Naive thymus-derived CD4-positive, alpha-beta T cell (primary cell): ENCODE data around the gene TAOK1. TPM values are rescaled to one million over a fixed set of nuclear protein-coding genes. Genes with fewer than 3 reads are reported as not detected.

Experiments used
- ATAC-seq: fragments of 150-1000 bp; cut with Tn5 transposase; 2 replicates; pipeline ENCODE4 v1.10.0; 2021; ENCODE audit warnings: mild to moderate bottlenecking, moderate library complexity
- CTCF ChIA-PET: fragments of 350-600 bp; sonication (Branson Sonifier 250); formaldehyde crosslinking; loops from one replicate; lab custom pipeline; 2021; ENCODE audit warnings: antibody characterized with exemption; lab: Charles Lee
- POLR2A ChIA-PET: fragments of 350-600 bp; sonication (Branson Sonifier 250); formaldehyde crosslinking; loops from one replicate; lab custom pipeline; 2021; ENCODE audit warnings: antibody characterized with exemption, inconsistent platforms; lab: Charles Lee
- DNase-seq, 9 donors: peaks; one replicate each; pipeline versions ENCODE4 v3.0.0 to v3.0.0-alpha.2; 2020 to 2022; ENCODE audit warnings: mixed read lengths in 1 of 9
- H3K27ac ChIP-seq: one replicate; pipeline ENCODE4 v1.7.0; 2013; ENCODE audit warnings: mild to moderate bottlenecking, low read depth, low read length, moderate library complexity
- H3K27me3 ChIP-seq, 2 donors: one replicate each; pipeline ENCODE4 v1.7.0; 2013; ENCODE audit warnings: low read length in 2 of 2, mild to moderate bottlenecking in 2 of 2, moderate library complexity in 2 of 2; ENCODE audit not compliant: control insufficient read depth in 2 of 2, insufficient read depth in 2 of 2
- H3K36me3 ChIP-seq, 3 experiments: 1 replicate in 2 of 3; 2 replicates in 1 of 3; pipeline ENCODE4 v1.7.0; 2013; ENCODE audit warnings: low read length in 3 of 3, mild to moderate bottlenecking in 3 of 3, moderate library complexity in 1 of 3; ENCODE audit not compliant: insufficient read depth in 3 of 3, control insufficient read depth in 2 of 3
- H3K4me1 ChIP-seq, 2 donors: one replicate each; pipeline ENCODE4 v1.7.0; 2013; ENCODE audit warnings: low read length in 2 of 2, mild to moderate bottlenecking in 2 of 2, moderate library complexity in 1 of 2; ENCODE audit not compliant: control insufficient read depth in 2 of 2, insufficient read depth in 2 of 2
- H3K4me3 ChIP-seq: 2 replicates; pipeline ENCODE4 v1.7.0; 2013; ENCODE audit warnings: mild to moderate bottlenecking, low read length
- H3K9me3 ChIP-seq, 3 experiments: 1 replicate in 2 of 3; 2 replicates in 1 of 3; pipeline ENCODE4 v1.7.0; 2013; ENCODE audit warnings: low read length in 3 of 3; ENCODE audit not compliant: control insufficient read depth in 2 of 3
- H3K27ac Mint-ChIP-seq, 9 donors: one replicate each; pipeline ENCODE4 v1.8.0; 2020 to 2022; ENCODE audit warnings: mixed read lengths in 9 of 9, mild to moderate bottlenecking in 8 of 9, moderate library complexity in 5 of 9, inconsistent platforms in 2 of 9
- H3K27me3 Mint-ChIP-seq, 5 donors: one replicate each; pipeline ENCODE4 v1.8.0; 2021 to 2022; ENCODE audit warnings: mixed read lengths in 5 of 5, mild to moderate bottlenecking in 1 of 5
- H3K36me3 Mint-ChIP-seq, 5 donors: one replicate each; pipeline ENCODE4 v1.8.0; 2020 to 2022; ENCODE audit warnings: mixed read lengths in 5 of 5, mild to moderate bottlenecking in 3 of 5, inconsistent platforms in 1 of 5
- H3K4me1 Mint-ChIP-seq, 7 donors: one replicate each; pipeline ENCODE4 v1.8.0; 2020 to 2022; ENCODE audit warnings: mixed read lengths in 7 of 7, mild to moderate bottlenecking in 3 of 7, inconsistent platforms in 1 of 7
- H3K4me3 Mint-ChIP-seq, 10 donors: one replicate each; pipeline ENCODE4 v1.8.0; 2020 to 2022; ENCODE audit warnings: mild to moderate bottlenecking in 10 of 10, mixed read lengths in 10 of 10, moderate library complexity in 6 of 10, inconsistent platforms in 2 of 10
- H3K9me3 Mint-ChIP-seq, 11 donors: one replicate each; pipeline ENCODE4 v1.8.0; 2020 to 2022; ENCODE audit warnings: mixed read lengths in 11 of 11, mild to moderate bottlenecking in 4 of 11, inconsistent platforms in 1 of 11, moderate library complexity in 1 of 11
- intact Hi-C, 2 donors: fragments of 100-400 bp; cut with micrococcal nuclease; formaldehyde crosslinking; loops; one replicate each; pipeline ENCODE4 v1.15.1; 2023
- polyA plus RNA-seq, 2 donors: library from polyadenylated mRNA; unstranded; fragments of 300-500 nt; fragmentation: Illumina TruSeq; gene quantifications; one replicate each; pipeline ENCODE4 v1.2.3, GENCODE V29; 2021
- total RNA-seq, 6 experiments: library from RNA in 5 of 6; stranded (reverse) in 5 of 6; gene quantifications; 1 replicate in 5 of 6; 2 replicates in 1 of 6; pipeline ENCODE4 v1.2.3 and lab custom pipeline; 2021 to 2026

TAOK1 gene
- total and polyA plus RNA-seq, 7 experiments from 2014 or later = 2.2 to 70.1 (median 63.9) TPM

DNA sequence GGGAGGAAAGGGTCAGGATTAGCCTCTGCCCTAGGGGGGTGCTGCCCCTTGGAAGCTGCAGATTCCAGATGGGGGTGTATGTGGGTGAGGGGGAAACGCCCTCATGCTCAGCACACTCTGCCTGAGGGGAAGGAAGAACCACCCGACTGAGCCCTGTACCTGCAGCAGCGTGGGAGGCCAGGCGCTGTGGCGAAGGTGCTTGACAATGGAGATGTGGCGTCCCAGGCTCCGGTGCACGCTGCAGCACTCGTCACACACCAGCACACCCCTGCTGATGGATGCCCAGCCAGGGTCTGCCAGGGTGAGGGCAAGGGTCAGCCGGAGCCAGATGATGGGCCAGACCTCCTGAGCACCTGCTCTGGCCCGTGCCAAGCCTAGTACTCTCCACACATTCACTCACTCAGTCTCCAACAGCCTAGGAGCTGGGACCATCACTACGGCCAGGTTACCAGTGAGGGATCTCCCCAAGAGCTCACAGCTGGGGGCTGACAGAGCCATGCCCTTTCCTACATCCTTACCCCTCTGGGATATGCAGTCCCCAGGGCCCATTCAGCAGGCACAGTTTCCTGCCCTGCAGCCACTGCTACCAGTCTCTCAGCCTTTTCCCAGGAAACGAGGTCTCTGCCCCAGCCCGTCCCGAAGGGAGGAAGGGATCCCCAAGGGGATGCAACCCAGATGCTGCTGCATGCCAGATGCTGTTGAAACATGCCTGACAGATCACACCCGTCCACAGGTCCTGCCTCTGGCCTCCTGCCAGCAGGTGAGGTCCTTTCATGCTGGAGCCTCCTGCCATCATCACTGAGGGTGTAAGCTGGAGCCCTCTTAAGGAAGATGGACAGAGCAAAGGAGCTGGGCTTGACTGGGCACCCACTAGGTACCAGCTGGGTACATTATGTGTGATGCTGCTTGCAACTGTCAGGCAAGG is 193.4 kb downstream of the TAOK1 start:
- ATAC-seq = no peak
- peaks cover 0 to 22% (median 8%) of the 10 kb centered on the region in 5 donors for H3K36me3 Mint-ChIP-seq
- CTCF ChIA-PET = interaction anchor here (1.1 to 1.6 kb wide), 3 partner anchors 8 to 33 kb away, joined by 3 to 8 read pairs (median 4); no protein-coding TSS in a partner anchor
- H3K4me3 Mint-ChIP-seq = peak overlapping the region in 5 of 10 donors; percentile 38 to 94 (median 56)
- Histone ChIP-seq H3K36me3 (peaks cover 0 to 34% (median 8%) of the 10 kb centered on the region in 3 experiments), H3K27ac (no peak overlapping the region), H3K9me3 (no peaks in the 10 kb centered on the region), H3K4me1 (peaks cover 24 to 44% of the 10 kb centered on the region in 2 donors), H3K27me3 (no peaks in the 10 kb centered on the region), H3K4me3 (no peak overlapping the region)
- POLR2A ChIA-PET = interaction anchor here (5.9 kb wide), 1 partner anchor 32 kb away, joined by 59 read pairs; no protein-coding TSS in a partner anchor
- intact Hi-C loops = no loop called here
- no peaks in the 10 kb centered on the region for H3K27me3 Mint-ChIP-seq
- no peak for DNase-seq
- peak overlapping the region in 8 of 9 donors; percentile 41 to 84 (median 69) for H3K27ac Mint-ChIP-seq
- no peaks in the 10 kb centered on the region for H3K9me3 Mint-ChIP-seq
- H3K4me1 Mint-ChIP-seq = peaks cover 43 to 55% (median 53%) of the 10 kb centered on the region in 7 donors

DNA sequence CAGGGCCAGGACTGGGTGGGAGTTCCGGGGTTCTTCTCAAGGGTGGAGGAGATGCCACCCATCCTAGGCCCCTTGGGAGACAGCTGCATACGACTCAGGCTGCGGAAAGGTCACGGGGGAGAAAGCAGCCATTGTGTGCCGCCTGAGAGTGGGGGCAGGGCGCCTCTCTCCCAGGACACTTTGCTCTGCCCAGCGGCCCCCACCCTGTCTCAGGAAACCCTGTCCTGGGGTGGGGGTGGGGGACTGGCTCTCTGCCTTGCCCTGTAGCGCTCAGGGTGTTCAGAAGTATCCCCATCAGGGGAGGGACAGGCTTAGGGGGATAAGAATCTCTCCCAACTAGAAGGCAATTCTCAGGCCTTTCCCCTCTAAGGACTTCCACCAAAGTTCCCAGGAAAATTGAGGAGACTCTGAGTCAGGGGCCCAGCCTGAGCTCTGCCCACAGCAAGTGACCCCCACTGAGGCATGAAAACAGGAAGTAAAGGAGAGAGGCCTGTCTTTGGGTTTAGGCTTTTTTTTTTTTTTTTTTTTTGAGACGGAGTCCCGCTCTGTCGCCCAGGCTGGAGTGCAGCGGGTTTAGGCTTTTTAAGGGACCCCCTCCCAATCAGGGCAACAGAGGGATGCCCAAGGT is 194.4 kb downstream of the TAOK1 start:
- Mint-ChIP-seq H3K36me3 (peaks cover 0 to 22% (median 8%) of the 10 kb centered on the region in 5 donors), H3K27me3 (no peaks in the 10 kb centered on the region), H3K27ac (peak overlapping the region in 8 of 9 donors; percentile 62 to 86 (median 78)), H3K9me3 (no peaks in the 10 kb centered on the region), H3K4me1 (peaks cover 43 to 55% (median 53%) of the 10 kb centered on the region in 7 donors), H3K4me3 (peak overlapping the region; percentile 16 to 94 (median 57))
- POLR2A ChIA-PET = interaction anchor here (1.1 to 5.9 kb wide), 2 partner anchors 10 to 31 kb away, joined by 4 to 59 read pairs; no protein-coding TSS in a partner anchor
- DNase-seq (no peak), ATAC-seq (no peak)
- H3K27me3 ChIP-seq = no peaks in the 10 kb centered on the region
- H3K9me3 ChIP-seq = no peaks in the 10 kb centered on the region
- peaks cover 0 to 26% (median 8%) of the 10 kb centered on the region in 3 experiments for H3K36me3 ChIP-seq
- CTCF ChIA-PET = interaction anchor here (1.0 to 1.6 kb wide), 2 partner anchors 30 to 194 kb away, joined by 6 to 8 read pairs; no protein-coding TSS in a partner anchor
- intact Hi-C loops = no loop called here
- no peak overlapping the region for H3K4me3 ChIP-seq
- H3K27ac ChIP-seq = peak overlapping the region; percentile 30
- peaks cover 24 to 44% of the 10 kb centered on the region in 2 donors for H3K4me1 ChIP-seq

DNA sequence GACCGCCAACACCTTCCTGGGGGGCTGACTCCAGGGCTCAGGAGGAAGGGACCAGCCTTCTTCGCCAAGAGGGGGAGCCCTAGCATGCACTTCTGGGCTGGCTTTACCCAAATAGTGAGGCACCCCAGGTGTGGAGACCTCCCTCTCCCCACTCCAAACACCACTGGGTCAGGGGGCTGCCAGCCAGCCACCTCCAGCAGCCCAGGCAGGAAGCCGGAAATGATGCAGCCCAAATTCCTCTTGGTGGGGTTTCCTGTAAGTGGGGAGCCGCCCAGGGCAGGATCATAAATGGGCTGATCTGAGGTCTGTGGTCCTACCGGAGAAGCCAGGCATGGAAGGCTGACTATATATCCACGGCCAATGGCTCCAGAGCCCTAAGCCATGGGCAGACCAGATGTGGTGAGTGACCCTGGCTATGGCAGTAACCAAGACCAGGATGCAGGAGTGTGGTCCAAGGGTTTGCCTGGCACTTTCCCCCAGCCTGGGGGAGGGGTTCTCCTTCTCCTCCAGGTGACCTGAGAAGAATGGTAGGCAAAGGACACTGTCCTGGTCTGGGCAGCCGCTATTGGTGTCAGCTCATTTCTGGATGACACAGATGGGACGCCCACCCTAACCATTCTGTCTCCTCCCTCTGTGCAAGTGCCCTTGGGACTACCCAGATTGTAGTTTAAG is 195.1 kb downstream of the TAOK1 start:
- peak in 1 of 9 donors; percentile 18 for DNase-seq
- H3K4me1 ChIP-seq = peaks cover 29 to 49% of the 10 kb centered on the region in 2 donors
- H3K4me3 ChIP-seq = peak overlapping the region; percentile 23
- no peaks in the 10 kb centered on the region for H3K9me3 ChIP-seq
- Mint-ChIP-seq H3K4me3 (peak overlapping the region; percentile 25 to 94 (median 65)), H3K4me1 (peaks cover 43 to 58% (median 54%) of the 10 kb centered on the region in 7 donors), H3K27ac (peak overlapping the region; percentile 40 to 86 (median 67)), H3K27me3 (no peaks in the 10 kb centered on the region), H3K36me3 (peaks cover 0 to 18% (median 4%) of the 10 kb centered on the region in 5 donors), H3K9me3 (no peaks in the 10 kb centered on the region)
- CTCF ChIA-PET = interaction anchor here (0.7 to 2.0 kb wide), 6 partner anchors 11 to 194 kb away, joined by 3 to 21 read pairs (median 4); no protein-coding TSS in a partner anchor
- no peak for ATAC-seq
- H3K27ac ChIP-seq = peak overlapping the region; percentile 30
- peaks cover 0 to 25% (median 8%) of the 10 kb centered on the region in 3 experiments for H3K36me3 ChIP-seq
- intact Hi-C loops = no loop called here
- POLR2A ChIA-PET = interaction anchor here (1.1 to 5.9 kb wide), 5 partner anchors 9 to 346 kb away, joined by 4 to 59 read pairs (median 6); partner anchors contain the start of gene TP53I13
- H3K27me3 ChIP-seq = no peaks in the 10 kb centered on the region

- no peak overlapping the region for H3K4me3 ChIP-seq
- peak overlapping the region in 9 of 10 donors; percentile 45 to 96 (median 94) for H3K4me3 Mint-ChIP-seq
- intact Hi-C loops = no loop called here
- peaks cover 45 to 70% (median 65%) of the 10 kb centered on the region in 7 donors for H3K4me1 Mint-ChIP-seq
- H3K9me3 Mint-ChIP-seq = no peaks in the 10 kb centered on the region
- peak overlapping the region; percentile 72 for H3K27ac ChIP-seq
- ChIA-PET CTCF (interaction anchor here (0.6 to 2.0 kb wide), 4 partner anchors 26 to 540 kb away, joined by 4 to 21 read pairs (median 9); no protein-coding TSS in a partner anchor), POLR2A (interaction anchor here (0.9 to 5.9 kb wide), 6 partner anchors 12 to 344 kb away, joined by 3 to 59 read pairs (median 6); partner anchors contain the start of gene TP53I13)
- ATAC-seq (no peak), DNase-seq (no peak)
- H3K36me3 Mint-ChIP-seq = peaks cover 0 to 12% (median 0%) of the 10 kb centered on the region in 5 donors
- H3K27ac Mint-ChIP-seq = peak overlapping the region; percentile 31 to 93 (median 79)
- H3K27me3 ChIP-seq = no peaks in the 10 kb centered on the region
- peaks cover 45 to 60% of the 10 kb centered on the region in 2 donors for H3K4me1 ChIP-seq
- H3K9me3 ChIP-seq = no peaks in the 10 kb centered on the region
- peaks cover 0 to 15% (median 6%) of the 10 kb centered on the region in 3 experiments for H3K36me3 ChIP-seq
- no peaks in the 10 kb centered on the region for H3K27me3 Mint-ChIP-seq
Measured at GRCh38 chr17:29586676-29587469, 196.7 kb downstream of the TAOK1 start.

- Mint-ChIP-seq H3K4me3 (peak overlapping the region; percentile 83 to 96 (median 94)), H3K27ac (peak overlapping the region in 8 of 9 donors; percentile 62 to 94 (median 90)), H3K9me3 (no peaks in the 10 kb centered on the region), H3K4me1 (peaks cover 45 to 77% (median 71%) of the 10 kb centered on the region in 7 donors), H3K36me3 (peaks cover 0 to 7% (median 0%) of the 10 kb centered on the region in 5 donors), H3K27me3 (no peaks in the 10 kb centered on the region)
- Histone ChIP-seq H3K27ac (peak overlapping the region; percentile 72), H3K27me3 (no peaks in the 10 kb centered on the region), H3K4me3 (no peak overlapping the region), H3K4me1 (peaks cover 51 to 65% of the 10 kb centered on the region in 2 donors), H3K36me3 (peaks cover 0 to 8% (median 0%) of the 10 kb centered on the region in 3 experiments), H3K9me3 (no peaks in the 10 kb centered on the region)
- no peak for DNase-seq
- ChIA-PET CTCF (interaction anchor here (0.6 to 1.9 kb wide), 6 partner anchors 8 to 343 kb away, joined by 3 to 11 read pairs (median 4); partner anchors contain the start of gene SSH2), POLR2A (interaction anchor here (0.9 to 5.9 kb wide), 6 partner anchors 18 to 375 kb away, joined by 3 to 59 read pairs (median 4); partner anchors contain the start of gene TP53I13)
- ATAC-seq = no peak
- intact Hi-C loops = no loop called here
Measured at GRCh38 chr17:29587591-29587990, 197.4 kb downstream of the TAOK1 start.
